Body of pancreas (tissue), 4 donors: ENCODE results near the gene WIPI1.

Experiments
- POLR2A ChIP-seq, 3 donors: fragments of 450-650 bp; IDR thresholded peaks; one replicate each; pipeline ENCODE4 v1.6.1; 2016; ENCODE audit warnings: antibody characterized with exemption in 3 of 3, mild to moderate bottlenecking in 2 of 3
- TF ChIP-seq, protein P1 (sequence below), 7 experiments: fragments of 450-650 bp in 4 of 7; fragments of 200-600 bp in 3 of 7; sonication (generic) in 3 of 7; IDR thresholded peaks; one replicate each; pipeline ENCODE4 v1.5.1; 2016 to 2019; ENCODE audit warnings: antibody characterized with exemption in 7 of 7

DNA sequence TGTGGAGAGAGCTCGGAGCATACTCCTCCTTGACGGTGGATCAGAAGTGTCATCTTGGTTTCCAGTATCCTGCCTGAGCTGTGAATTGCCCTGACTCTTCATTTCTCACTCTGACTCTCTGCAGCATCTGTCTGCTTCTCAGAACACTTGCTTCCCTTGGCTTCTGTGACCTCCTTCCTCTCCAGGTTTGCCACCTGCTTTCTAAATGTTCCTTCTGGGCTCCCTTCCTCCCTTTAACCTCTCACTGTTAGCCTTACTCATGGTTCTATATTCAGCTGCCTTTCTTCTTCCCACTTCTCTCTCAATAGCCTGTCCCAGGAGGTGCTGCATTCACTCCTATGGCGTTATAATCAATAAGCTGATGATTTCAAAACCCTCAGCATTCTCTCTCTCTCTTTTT is 43.8 kb upstream of the WIPI1 start:
- TF ChIP-seq, protein P1, sequence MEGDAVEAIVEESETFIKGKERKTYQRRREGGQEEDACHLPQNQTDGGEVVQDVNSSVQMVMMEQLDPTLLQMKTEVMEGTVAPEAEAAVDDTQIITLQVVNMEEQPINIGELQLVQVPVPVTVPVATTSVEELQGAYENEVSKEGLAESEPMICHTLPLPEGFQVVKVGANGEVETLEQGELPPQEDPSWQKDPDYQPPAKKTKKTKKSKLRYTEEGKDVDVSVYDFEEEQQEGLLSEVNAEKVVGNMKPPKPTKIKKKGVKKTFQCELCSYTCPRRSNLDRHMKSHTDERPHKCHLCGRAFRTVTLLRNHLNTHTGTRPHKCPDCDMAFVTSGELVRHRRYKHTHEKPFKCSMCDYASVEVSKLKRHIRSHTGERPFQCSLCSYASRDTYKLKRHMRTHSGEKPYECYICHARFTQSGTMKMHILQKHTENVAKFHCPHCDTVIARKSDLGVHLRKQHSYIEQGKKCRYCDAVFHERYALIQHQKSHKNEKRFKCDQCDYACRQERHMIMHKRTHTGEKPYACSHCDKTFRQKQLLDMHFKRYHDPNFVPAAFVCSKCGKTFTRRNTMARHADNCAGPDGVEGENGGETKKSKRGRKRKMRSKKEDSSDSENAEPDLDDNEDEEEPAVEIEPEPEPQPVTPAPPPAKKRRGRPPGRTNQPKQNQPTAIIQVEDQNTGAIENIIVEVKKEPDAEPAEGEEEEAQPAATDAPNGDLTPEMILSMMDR (IDR thresholded peaks at IDR 0.05): no peak
- no peak for TF ChIP-seq POLR2A (IDR thresholded peaks at IDR 0.05)
